ENCODE data around the gene MKRN2. TPM values are rescaled to one million over a fixed set of nuclear protein-coding genes. Genes with fewer than 3 reads are reported as not detected.

Gene MKRN2
- total and polyA plus RNA-seq, 9 of the 15 experiments (the other 6 are each of a cell fraction or from before 2014, with no cell fraction given): 29.4 to 63.2 (median 42.9) TPM

DNA sequence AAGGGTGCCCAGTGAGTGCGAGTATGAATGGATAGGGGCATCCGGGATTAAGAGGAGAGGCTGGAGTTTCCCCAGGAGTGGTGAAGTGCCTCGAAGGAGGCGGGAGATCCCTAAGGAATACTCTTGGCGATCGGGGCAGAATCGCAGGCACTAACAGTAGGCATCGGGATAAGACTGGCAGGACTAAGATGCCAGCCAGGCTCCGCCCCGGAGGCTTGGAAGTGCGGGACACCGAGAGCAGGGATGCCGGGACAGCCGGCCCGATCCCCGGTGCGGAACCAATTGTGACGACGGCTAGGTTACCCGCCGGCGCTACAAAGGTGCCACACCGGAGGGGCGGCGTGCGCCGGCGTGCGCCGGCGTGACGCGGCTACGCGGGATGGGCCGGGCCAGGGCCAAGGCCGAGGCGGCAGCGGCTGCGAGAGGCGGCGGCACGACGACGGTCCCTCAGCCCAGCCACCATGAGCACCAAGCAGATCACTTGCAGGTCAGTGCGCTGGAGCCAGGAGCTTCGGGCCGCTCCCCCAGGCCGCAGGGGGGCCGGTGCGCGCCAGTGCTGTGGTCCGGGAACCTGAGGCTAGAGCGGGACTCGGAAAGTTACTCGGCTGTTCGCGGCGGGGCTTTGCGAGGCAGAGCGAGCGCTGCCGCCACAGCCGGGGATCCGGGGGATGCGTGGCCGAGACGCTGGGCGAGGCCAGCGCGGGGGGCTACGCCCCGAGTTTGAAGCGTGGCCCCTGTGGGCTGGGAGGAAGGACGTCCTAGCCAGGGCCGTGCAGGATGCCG lies at the start of gene MKRN2 (continued):
- TF ChIP-seq RREB1 (CRISPR knock-in tag; IDR thresholded peaks at IDR 0.05): peak; percentile 87; the same call in 1 of the 2 replicates
- TF ChIP-seq SMAD4 (CRISPR knock-in tag; conservative IDR thresholded peaks at IDR 0.05): peak; percentile 88
- TF ChIP-seq ILF3 (IDR thresholded peaks at IDR 0.05; ENCODE audit: borderline replicate concordance): peak; percentile 97; the same call in 1 of the 2 replicates
- TF ChIP-seq NFIX (CRISPR knock-in tag; IDR thresholded peaks at IDR 0.05; ENCODE audit: low read depth): no peak
- peak; percentile 10 for TF ChIP-seq PHB (CRISPR knock-in tag; IDR thresholded peaks at IDR 0.05)
- peak; percentile 18; the same call in 1 of the 2 replicates for TF ChIP-seq KLF6 (CRISPR knock-in tag; IDR thresholded peaks at IDR 0.05; ENCODE audit: borderline replicate concordance)
- peak; percentile 54; the same call in 1 of the 2 replicates for TF ChIP-seq HIVEP1 (CRISPR knock-in tag; IDR thresholded peaks at IDR 0.05)
- TF ChIP-seq ZBTB26 (CRISPR knock-in tag; IDR thresholded peaks at IDR 0.05): no peak
- TF ChIP-seq ZNF3 (CRISPR knock-in tag; IDR thresholded peaks at IDR 0.05): no peak
- peak; percentile 98 for TF ChIP-seq NCOA1 (IDR thresholded peaks at IDR 0.05; ENCODE audit: low read depth)
- TF ChIP-seq FOSL1 (tag; conservative IDR thresholded peaks at IDR 0.05): peak; percentile 47
- no peak for TF ChIP-seq TAF15 (IDR thresholded peaks at IDR 0.05; ENCODE audit: low read depth, low read length)
- TF ChIP-seq ZNF165 (CRISPR knock-in tag; IDR thresholded peaks at IDR 0.05; ENCODE audit: borderline replicate concordance): peak; percentile 5; the same call in 1 of the 2 replicates
- TF ChIP-seq MAFK (IDR thresholded peaks at IDR 0.05; ENCODE audit: low read length): no peak; the same call in 1 of the 2 replicates
- no peak for TF ChIP-seq ZZZ3 (IDR thresholded peaks at IDR 0.05)
- peak; percentile 90 for TF ChIP-seq ATF6 (CRISPR knock-in tag; IDR thresholded peaks at IDR 0.05)
- peak; percentile 86 for TF ChIP-seq KLF1 (tag; IDR thresholded peaks at IDR 0.05)
- TF ChIP-seq KAT8 (IDR thresholded peaks at IDR 0.05; ENCODE audit: low read depth): no peak
- no peak for TF ChIP-seq BRD9 (IDR thresholded peaks at IDR 0.05; ENCODE audit: low read depth, partially characterized antibody)
- peak; percentile 92 for TF ChIP-seq PCBP1 (IDR thresholded peaks at IDR 0.05; ENCODE audit: low read depth, low read length, poor library complexity, severe bottlenecking)
